GM06990 (cell line): ENCODE measurements around the gene ALG14.

Experiments
- DNase-seq: peaks from one replicate; pipeline ENCODE4 v3.0.0-alpha.2; 2011; ENCODE audit not compliant: insufficient read length; ENCODE audit errors: extremely low read depth
- H3K27me3 ChIP-seq: replicated peaks from 2 replicates; pipeline ENCODE4 v1.6.0; 2011; ENCODE audit warnings: low read length; ENCODE audit not compliant: control insufficient read depth, insufficient read depth
- H3K36me3 ChIP-seq: 2 replicates; pipeline ENCODE4 v1.5.1; 2011; ENCODE audit warnings: low read length; ENCODE audit not compliant: control insufficient read depth, insufficient read depth
- H3K4me3 ChIP-seq: replicated peaks from 2 replicates; pipeline ENCODE4 v1.5.1; 2011; ENCODE audit warnings: low read depth, mild to moderate bottlenecking, control low read depth, low read length
- CTCF ChIP-seq: IDR thresholded peaks from 2 replicates; pipeline ENCODE4 v1.5.1; 2011; ENCODE audit warnings: low read length, control low read depth, mild to moderate bottlenecking, inconsistent platforms; ENCODE audit not compliant: insufficient read depth, poor library complexity, severe bottlenecking

Gene ALG14

GRCh38 chr1:94976971-94977548 lies 95.7 kb downstream of the ALG14 start:
- no peak for DNase-seq
- TF ChIP-seq CTCF: no peak
- Histone ChIP-seq H3K27me3 (no peaks in the 10 kb centered on the region), H3K36me3 (no peaks in the 10 kb centered on the region), H3K4me3 (no peak overlapping the region)

- Histone ChIP-seq H3K4me3 (no peak overlapping the region), H3K27me3 (no peaks in the 10 kb centered on the region), H3K36me3 (no peaks in the 10 kb centered on the region)
- no peak for DNase-seq
- no peak for TF ChIP-seq CTCF
Observed at GRCh38 chr1:94974824-94975223, 97.9 kb downstream of the ALG14 start.

GRCh38 chr1:94974241-94974640 lies 98.5 kb downstream of the ALG14 start:
- Histone ChIP-seq H3K36me3 (no peaks in the 10 kb centered on the region), H3K4me3 (no peak overlapping the region), H3K27me3 (no peaks in the 10 kb centered on the region)
- no peak for TF ChIP-seq CTCF
- no peak for DNase-seq

GRCh38 chr1:94973309-94973922 lies 99.3 kb downstream of the ALG14 start:
- no peaks in the 10 kb centered on the region for H3K36me3 ChIP-seq
- DNase-seq: no peak
- no peak for TF ChIP-seq CTCF
- H3K4me3 ChIP-seq: no peak overlapping the region
- H3K27me3 ChIP-seq: no peaks in the 10 kb centered on the region

GRCh38 chr1:94971491-94971924 lies 101.2 kb downstream of the ALG14 start:
- no peak for DNase-seq
- TF ChIP-seq CTCF: no peak
- Histone ChIP-seq H3K27me3 (no peaks in the 10 kb centered on the region), H3K36me3 (no peaks in the 10 kb centered on the region), H3K4me3 (no peak overlapping the region)

- no peak for TF ChIP-seq CTCF
- H3K4me3 ChIP-seq: no peak overlapping the region
- no peaks in the 10 kb centered on the region for H3K27me3 ChIP-seq
- H3K36me3 ChIP-seq: no peaks in the 10 kb centered on the region
- DNase-seq: no peak
Observed at GRCh38 chr1:94970783-94971182, 102.0 kb downstream of the ALG14 start.
